ENCODE measurements around the gene ARHGAP8. TPM values are rescaled to one million over a fixed set of nuclear protein-coding genes. Genes with fewer than 3 reads are reported as not detected.

Gene ARHGAP8
- total and polyA plus RNA-seq, 4 experiments from 2014 or later = 0.67 TPM; not detected in 3

DNA sequence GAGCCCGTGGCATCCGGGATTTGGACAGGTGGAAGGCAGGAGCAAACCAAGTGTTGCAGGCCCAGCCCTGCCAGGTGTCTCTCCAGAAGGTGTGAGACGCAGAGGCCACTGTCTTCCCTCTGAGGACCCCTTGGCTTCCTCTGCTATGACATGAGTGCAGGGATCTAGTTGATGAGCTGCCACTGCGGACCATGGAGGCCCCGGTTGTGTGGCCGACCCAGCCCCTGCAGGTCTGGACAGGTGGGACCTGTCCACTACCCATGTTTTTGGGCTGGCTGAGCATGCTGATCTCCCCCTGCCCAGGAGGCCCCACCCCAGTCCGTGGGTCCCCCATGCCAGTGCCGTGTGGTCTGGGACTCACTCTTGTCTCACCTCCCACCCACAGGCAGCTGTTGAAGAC, 27.5 kb upstream of the ARHGAP8 start:
- H3K36me3 ChIP-seq (ENCODE audit: insufficient read depth, low read length) = peaks cover 4% of the 10 kb centered on the region
- Mint-ChIP-seq H3K27me3 (no peaks in the 10 kb centered on the region), H3K9me3 (no peaks in the 10 kb centered on the region), H3K36me3 (peaks cover 6 to 27% of the 10 kb centered on the region in 2 donors), H3K4me1 (no peaks in the 10 kb centered on the region), H3K27ac (no peak overlapping the region), H3K4me3 (no peak overlapping the region)
- no peak overlapping the region for H3K27ac ChIP-seq (ENCODE audit: low read depth, low read length)
- H3K27me3 ChIP-seq (ENCODE audit: insufficient read depth, low read length) = no peaks in the 10 kb centered on the region
- no peak for DNase-seq
- H3K9me3 ChIP-seq (ENCODE audit: control insufficient read depth in 1 of 2, low read length in 2 of 2) = no peaks in the 10 kb centered on the region
- POLR2A ChIA-PET (ENCODE audit: partially characterized antibody) = interaction anchor here (0.9 to 1.0 kb wide), 2 partner anchors 14 to 16 kb away, joined by 3 read pairs; no protein-coding TSS in a partner anchor
- H3K4me3 ChIP-seq (ENCODE audit: low read length in 2 of 2) = no peak overlapping the region
- intact Hi-C loops (cut with micrococcal nuclease) = no loop called here
- H3K4me1 ChIP-seq (ENCODE audit: insufficient read depth, low read length) = no peaks in the 10 kb centered on the region
- CTCF ChIA-PET (ENCODE audit: partially characterized antibody) = interaction anchor here (0.6 to 1.2 kb wide), 2 partner anchors 11 to 16 kb away, joined by 3 read pairs; no protein-coding TSS in a partner anchor

DNA sequence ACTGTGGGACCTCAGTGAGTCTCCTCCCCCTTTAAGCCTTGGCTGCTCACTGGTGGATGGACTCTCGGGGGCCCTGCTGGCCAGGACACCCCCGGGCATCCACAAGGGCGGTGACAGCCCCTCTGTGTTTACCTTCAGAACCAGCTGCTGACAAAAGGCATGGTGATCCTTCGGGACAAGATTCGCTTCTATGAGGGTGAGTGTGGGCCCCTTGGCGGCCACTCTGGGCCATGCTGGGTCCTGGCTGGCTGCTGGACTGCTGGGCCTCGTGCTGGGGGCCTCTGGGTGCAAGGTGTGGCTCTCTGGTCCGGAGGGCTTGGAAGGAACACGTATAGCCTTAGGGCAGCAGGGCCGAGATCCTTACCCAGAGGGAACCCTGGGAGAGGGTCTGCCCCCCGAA, 25.9 kb upstream of the ARHGAP8 start:
- Mint-ChIP-seq H3K27me3 (no peaks in the 10 kb centered on the region), H3K9me3 (no peaks in the 10 kb centered on the region), H3K4me3 (no peak overlapping the region), H3K4me1 (no peaks in the 10 kb centered on the region), H3K27ac (no peak overlapping the region), H3K36me3 (peaks cover 10 to 27% of the 10 kb centered on the region in 2 donors)
- ChIA-PET POLR2A (ENCODE audit: partially characterized antibody) (no interaction called here), CTCF (ENCODE audit: partially characterized antibody) (no interaction called here)
- Histone ChIP-seq H3K36me3 (ENCODE audit: insufficient read depth, low read length) (peaks cover 4% of the 10 kb centered on the region), H3K27ac (ENCODE audit: low read depth, low read length) (no peak overlapping the region), H3K27me3 (ENCODE audit: insufficient read depth, low read length) (no peaks in the 10 kb centered on the region), H3K9me3 (ENCODE audit: control insufficient read depth in 1 of 2, low read length in 2 of 2) (no peaks in the 10 kb centered on the region), H3K4me1 (ENCODE audit: insufficient read depth, low read length) (no peaks in the 10 kb centered on the region), H3K4me3 (ENCODE audit: low read length in 2 of 2) (no peak overlapping the region)
- no peak for DNase-seq
- intact Hi-C loops (cut with micrococcal nuclease) = no loop called here

DNA sequence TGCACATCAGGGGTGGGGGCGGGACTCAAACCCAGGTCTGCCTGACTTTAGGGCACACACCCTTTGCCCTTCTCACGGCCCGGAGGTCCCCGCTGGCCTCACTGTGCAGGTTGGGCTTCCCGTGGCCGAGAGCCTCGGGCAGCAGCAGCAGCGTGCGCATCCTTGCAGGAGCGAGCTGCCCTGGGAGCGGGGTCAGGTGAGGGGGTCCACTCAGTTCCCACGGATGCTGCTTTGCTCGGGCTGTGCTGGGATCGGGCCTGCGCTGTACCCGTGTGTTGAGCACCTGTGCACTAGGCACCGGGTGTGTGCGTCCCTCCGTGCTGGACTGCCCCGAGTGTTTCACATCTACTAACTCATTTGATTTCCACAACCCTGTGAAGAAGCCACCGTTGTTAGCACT, 25.2 kb upstream of the ARHGAP8 start:
- Mint-ChIP-seq H3K27me3 (no peaks in the 10 kb centered on the region), H3K4me3 (no peak overlapping the region), H3K4me1 (no peaks in the 10 kb centered on the region), H3K36me3 (peaks cover 10 to 22% of the 10 kb centered on the region in 2 donors), H3K27ac (no peak overlapping the region), H3K9me3 (no peaks in the 10 kb centered on the region)
- intact Hi-C loops (cut with micrococcal nuclease) = no loop called here
- no peak for DNase-seq
- H3K9me3 ChIP-seq (ENCODE audit: control insufficient read depth in 1 of 2, low read length in 2 of 2) = no peaks in the 10 kb centered on the region
- no peak overlapping the region for H3K27ac ChIP-seq (ENCODE audit: low read depth, low read length)
- peaks cover 4% of the 10 kb centered on the region for H3K36me3 ChIP-seq (ENCODE audit: insufficient read depth, low read length)
- H3K27me3 ChIP-seq (ENCODE audit: insufficient read depth, low read length) = no peaks in the 10 kb centered on the region
- ChIA-PET CTCF (ENCODE audit: partially characterized antibody) (no interaction called here), POLR2A (ENCODE audit: partially characterized antibody) (no interaction called here)
- no peaks in the 10 kb centered on the region for H3K4me1 ChIP-seq (ENCODE audit: insufficient read depth, low read length)
- H3K4me3 ChIP-seq (ENCODE audit: low read length in 2 of 2) = no peak overlapping the region

DNA sequence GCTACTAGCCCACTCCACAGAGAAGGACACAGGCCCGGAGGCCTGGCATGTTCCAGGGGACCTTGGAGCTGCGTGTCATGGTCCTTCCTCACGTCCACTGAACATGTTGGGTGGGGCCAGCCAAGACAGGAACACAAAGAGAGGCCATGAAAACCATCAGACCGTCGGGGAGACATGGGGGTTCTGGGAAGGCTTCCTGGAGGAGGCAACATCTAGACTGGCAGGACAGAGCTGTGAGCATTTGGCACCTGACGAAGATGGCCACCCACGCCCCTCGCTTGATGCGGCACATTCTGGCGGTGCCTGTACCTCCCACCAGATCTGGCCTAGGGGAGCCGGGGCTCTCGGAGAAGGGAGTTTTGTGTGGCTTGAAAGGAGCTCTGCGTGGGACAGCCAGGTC, 24.7 kb upstream of the ARHGAP8 start:
- no peaks in the 10 kb centered on the region for H3K4me1 Mint-ChIP-seq
- no peak overlapping the region for H3K4me3 Mint-ChIP-seq
- no peak for DNase-seq
- ChIA-PET POLR2A (ENCODE audit: partially characterized antibody) (interaction anchor here (1.0 kb wide), 1 partner anchor 20 kb away, joined by 3 read pairs; no protein-coding TSS in a partner anchor), CTCF (ENCODE audit: partially characterized antibody) (interaction anchor here (1.0 kb wide), 1 partner anchor 23 kb away, joined by 3 read pairs; no protein-coding TSS in a partner anchor)
- intact Hi-C loops (cut with micrococcal nuclease) = no loop called here
- H3K27me3 ChIP-seq (ENCODE audit: insufficient read depth, low read length) = no peaks in the 10 kb centered on the region
- no peak overlapping the region for H3K27ac ChIP-seq (ENCODE audit: low read depth, low read length)
- H3K4me1 ChIP-seq (ENCODE audit: insufficient read depth, low read length) = no peaks in the 10 kb centered on the region
- H3K27ac Mint-ChIP-seq = peak overlapping the region in 2 of 7 donors; percentile 17 to 68
- H3K36me3 ChIP-seq (ENCODE audit: insufficient read depth, low read length) = peaks cover 4% of the 10 kb centered on the region
- H3K36me3 Mint-ChIP-seq = peaks cover 12 to 25% of the 10 kb centered on the region in 2 donors
- H3K4me3 ChIP-seq (ENCODE audit: low read length in 2 of 2) = no peak overlapping the region
- no peaks in the 10 kb centered on the region for H3K9me3 Mint-ChIP-seq
- H3K27me3 Mint-ChIP-seq = no peaks in the 10 kb centered on the region
- no peaks in the 10 kb centered on the region for H3K9me3 ChIP-seq (ENCODE audit: control insufficient read depth in 1 of 2, low read length in 2 of 2)

DNA sequence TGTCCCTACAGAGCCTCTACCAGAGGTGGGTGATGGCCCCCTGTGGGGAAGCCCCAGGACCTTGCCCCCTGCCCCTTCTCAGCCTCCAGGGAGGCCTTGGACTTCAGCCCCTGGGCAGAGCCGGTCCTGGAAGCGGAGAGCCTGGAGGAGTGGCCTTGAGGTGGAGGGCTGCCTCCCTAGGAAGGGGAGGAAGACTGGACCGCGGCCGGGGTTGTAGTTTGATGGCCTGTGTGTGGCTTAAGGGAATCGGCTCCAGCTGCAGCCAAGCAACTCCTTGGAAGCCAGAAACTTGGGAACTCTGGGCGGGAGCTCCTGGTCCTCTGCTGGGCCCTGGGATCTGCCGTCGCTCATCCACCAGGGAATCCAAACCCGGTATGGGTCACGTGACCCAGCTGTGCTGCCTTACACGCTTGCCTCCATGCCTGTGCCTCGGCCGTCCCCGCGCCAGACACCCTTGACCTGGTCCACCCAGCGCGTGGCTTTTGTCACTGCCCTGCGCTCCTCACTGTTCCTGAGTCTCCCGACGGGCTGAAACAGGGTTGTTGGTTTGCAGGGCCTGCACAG, 23.5 kb upstream of the ARHGAP8 start:
- DNase-seq = no peak
- POLR2A ChIA-PET (ENCODE audit: partially characterized antibody) = no interaction called here
- H3K4me3 Mint-ChIP-seq = no peak overlapping the region

DNA sequence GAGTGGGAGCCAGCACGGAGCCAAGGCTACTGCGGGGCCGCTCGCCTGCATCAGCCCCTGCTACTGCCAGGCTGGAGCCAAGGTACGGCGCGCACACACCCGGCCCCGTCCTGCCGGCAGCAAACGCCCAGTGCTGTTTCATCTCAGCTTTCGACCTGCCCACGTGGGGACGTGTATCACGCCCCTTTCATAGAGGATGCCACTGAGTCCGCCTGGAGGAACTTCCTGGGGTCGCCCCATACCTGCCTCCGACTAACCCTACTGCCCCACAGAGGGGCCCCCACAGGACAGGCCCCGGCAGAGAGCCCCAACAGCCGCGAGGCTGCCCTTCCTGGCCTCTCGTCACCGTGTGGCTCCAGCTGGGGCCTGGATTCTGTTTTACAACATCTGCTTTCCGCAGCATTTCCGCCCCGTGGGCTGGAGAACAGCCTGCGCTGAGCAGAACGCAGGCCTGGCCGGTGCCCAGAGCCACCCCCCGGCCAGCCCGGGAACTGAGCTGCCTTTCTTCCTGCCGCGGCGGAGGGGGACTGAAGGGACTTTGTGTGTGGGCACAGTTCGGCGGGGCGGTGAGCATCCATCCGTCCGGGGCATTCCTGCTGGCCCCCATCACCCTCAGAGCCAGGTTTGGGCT, 22.9 kb upstream of the ARHGAP8 start:
- peaks cover 4% of the 10 kb centered on the region for H3K36me3 ChIP-seq (ENCODE audit: insufficient read depth, low read length)
- ChIA-PET CTCF (ENCODE audit: partially characterized antibody) (interaction anchor here (8.1 kb wide), 1 partner anchor 33 kb away, joined by 91 read pairs; no protein-coding TSS in a partner anchor), POLR2A (ENCODE audit: partially characterized antibody) (no interaction called here)
- Mint-ChIP-seq H3K9me3 (no peaks in the 10 kb centered on the region), H3K4me1 (no peaks in the 10 kb centered on the region), H3K4me3 (no peak overlapping the region), H3K27ac (peak overlapping the region in 1 of 7 donors; percentile 8), H3K36me3 (peaks cover 8 to 25% of the 10 kb centered on the region in 2 donors), H3K27me3 (no peaks in the 10 kb centered on the region)
- H3K27ac ChIP-seq (ENCODE audit: low read depth, low read length) = no peak overlapping the region
- H3K27me3 ChIP-seq (ENCODE audit: insufficient read depth, low read length) = no peaks in the 10 kb centered on the region
- intact Hi-C loops (cut with micrococcal nuclease) = no loop called here
- no peaks in the 10 kb centered on the region for H3K4me1 ChIP-seq (ENCODE audit: insufficient read depth, low read length)
- H3K4me3 ChIP-seq (ENCODE audit: low read length in 2 of 2) = no peak overlapping the region
- H3K9me3 ChIP-seq (ENCODE audit: control insufficient read depth in 1 of 2, low read length in 2 of 2) = no peaks in the 10 kb centered on the region
- DNase-seq = no peak

More for the DNA sequence above, 23.5 kb upstream of the ARHGAP8 start:
- peaks cover 11 to 27% of the 10 kb centered on the region in 2 donors for H3K36me3 Mint-ChIP-seq
- no peaks in the 10 kb centered on the region for H3K27me3 ChIP-seq (ENCODE audit: insufficient read depth, low read length)
- H3K27me3 Mint-ChIP-seq = no peaks in the 10 kb centered on the region
- peaks cover 4% of the 10 kb centered on the region for H3K36me3 ChIP-seq (ENCODE audit: insufficient read depth, low read length)
- H3K4me1 Mint-ChIP-seq = no peaks in the 10 kb centered on the region
- peak overlapping the region in 3 of 7 donors; percentile 31 to 57 (median 56) for H3K27ac Mint-ChIP-seq
- H3K9me3 Mint-ChIP-seq = no peaks in the 10 kb centered on the region
- intact Hi-C loops (cut with micrococcal nuclease) = no loop called here
- no peaks in the 10 kb centered on the region for H3K4me1 ChIP-seq (ENCODE audit: insufficient read depth, low read length)
- no peaks in the 10 kb centered on the region for H3K9me3 ChIP-seq (ENCODE audit: control insufficient read depth in 1 of 2, low read length in 2 of 2)
- no peak overlapping the region for H3K27ac ChIP-seq (ENCODE audit: low read depth, low read length)
- no peak overlapping the region for H3K4me3 ChIP-seq (ENCODE audit: low read length in 2 of 2)
- CTCF ChIA-PET (ENCODE audit: partially characterized antibody) = no interaction called here

DNA sequence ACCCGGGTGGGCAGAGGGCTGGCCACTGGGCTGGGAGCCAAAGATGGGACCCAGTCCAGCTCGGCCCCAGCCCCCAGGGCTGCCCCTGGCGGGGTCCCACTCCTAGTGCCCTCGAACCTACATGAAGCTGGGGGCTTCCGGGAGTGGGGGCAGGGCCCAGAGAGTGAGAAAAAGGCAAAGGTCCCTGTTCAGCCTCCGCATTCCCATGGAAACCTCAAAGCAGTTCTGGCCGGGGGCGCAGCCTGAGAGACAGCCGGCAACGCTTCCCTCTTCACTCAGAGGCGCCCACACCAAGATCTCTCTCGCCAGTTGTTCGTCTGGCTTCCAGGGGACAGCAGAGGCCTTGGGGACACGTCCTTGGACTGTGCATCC, 22.4 kb upstream of the ARHGAP8 start:
- H3K27me3 Mint-ChIP-seq = no peaks in the 10 kb centered on the region
- ChIA-PET POLR2A (ENCODE audit: partially characterized antibody) (no interaction called here), CTCF (ENCODE audit: partially characterized antibody) (interaction anchor here (8.1 kb wide), 1 partner anchor 33 kb away, joined by 91 read pairs; no protein-coding TSS in a partner anchor)
- H3K4me3 Mint-ChIP-seq = no peak overlapping the region
- H3K27ac ChIP-seq (ENCODE audit: low read depth, low read length) = no peak overlapping the region
- H3K36me3 Mint-ChIP-seq = peaks cover 7 to 21% of the 10 kb centered on the region in 2 donors
- H3K27me3 ChIP-seq (ENCODE audit: insufficient read depth, low read length) = no peaks in the 10 kb centered on the region
- H3K9me3 ChIP-seq (ENCODE audit: control insufficient read depth in 1 of 2, low read length in 2 of 2) = no peaks in the 10 kb centered on the region
- H3K4me1 ChIP-seq (ENCODE audit: insufficient read depth, low read length) = no peaks in the 10 kb centered on the region
- no peaks in the 10 kb centered on the region for H3K9me3 Mint-ChIP-seq
- H3K36me3 ChIP-seq (ENCODE audit: insufficient read depth, low read length) = peaks cover 4% of the 10 kb centered on the region
- H3K4me3 ChIP-seq (ENCODE audit: low read length in 2 of 2) = no peak overlapping the region
- DNase-seq = no peak
- no peaks in the 10 kb centered on the region for H3K4me1 Mint-ChIP-seq
- H3K27ac Mint-ChIP-seq = no peak overlapping the region
- intact Hi-C loops (cut with micrococcal nuclease) = no loop called here
